ENCODE data around the gene ERC2. TPM values are rescaled to one million over a fixed set of nuclear protein-coding genes. Genes with fewer than 3 reads are reported as not detected.

The ERC2 gene
- total and polyA plus RNA-seq, 11 donors: 0.16 to 3.8 (median 1.6) TPM

GRCh38 chr3:56373386-56373785 lies 94.9 kb downstream of the ERC2 start:
- Histone ChIP-seq H3K36me3 (no peaks in the 10 kb centered on the region), H3K27ac (no peak overlapping the region), H3K27me3 (no peaks in the 10 kb centered on the region), H3K4me3 (no peak overlapping the region), H3K9me3 (peaks cover 0 to 25% (median 8%) of the 10 kb centered on the region in 12 donors), H3K4me1 (no peaks in the 10 kb centered on the region)
- ATAC-seq (no peak), DNase-seq (no peak)
- TF ChIP-seq CTCF (IDR thresholded peaks at IDR 0.05) (no peak), POLR2A (IDR thresholded peaks at IDR 0.05) (no peak)
- intact Hi-C loops (cut with DNase I): no loop called here
- WGBS, 4 donors: 59 to 84% (median 67%) methylated on average over 1 of the region's 1 CpG

GRCh38 chr3:56370991-56371775 lies 97.1 kb downstream of the ERC2 start:
- Histone ChIP-seq H3K27me3 (no peaks in the 10 kb centered on the region), H3K4me1 (no peaks in the 10 kb centered on the region), H3K4me3 (no peak overlapping the region), H3K9me3 (peaks cover 0 to 14% (median 6%) of the 10 kb centered on the region in 12 donors), H3K36me3 (no peaks in the 10 kb centered on the region), H3K27ac (no peak overlapping the region)
- WGBS, 4 donors: 66 to 81% (median 74%) methylated on average over 3 of the region's 3 CpGs
- DNase-seq: no peak
- no peak for TF ChIP-seq POLR2A (IDR thresholded peaks at IDR 0.05)
- no peak for TF ChIP-seq CTCF (IDR thresholded peaks at IDR 0.05)
- intact Hi-C loops (cut with DNase I): no loop called here
- ATAC-seq: peak in 1 of 4 donors; percentile 34

GRCh38 chr3:56369914-56370313 lies 98.4 kb downstream of the ERC2 start:
- intact Hi-C loops (cut with DNase I): no loop called here
- Histone ChIP-seq H3K4me3 (no peak overlapping the region), H3K4me1 (no peaks in the 10 kb centered on the region), H3K27ac (no peak overlapping the region), H3K36me3 (no peaks in the 10 kb centered on the region), H3K27me3 (no peaks in the 10 kb centered on the region), H3K9me3 (peaks cover 0 to under 1% (median 0%) of the 10 kb centered on the region in 12 donors)
- ATAC-seq (no peak), DNase-seq (no peak)
- no peak for TF ChIP-seq CTCF (IDR thresholded peaks at IDR 0.05)
- no peak for TF ChIP-seq POLR2A (IDR thresholded peaks at IDR 0.05)
- WGBS, 4 donors: 81 to 94% (median 93%) methylated on average over 3 of the region's 3 CpGs

GRCh38 chr3:56368846-56369245 lies 99.4 kb downstream of the ERC2 start:
- H3K27me3 ChIP-seq: no peaks in the 10 kb centered on the region
- DNase-seq: no peak
- H3K36me3 ChIP-seq: no peaks in the 10 kb centered on the region
- H3K27ac ChIP-seq: no peak overlapping the region
- ATAC-seq: no peak
- 64 to 75% (median 69%) methylated on average over 4 of the region's 4 CpGs for WGBS, 4 donors
- intact Hi-C loops (cut with DNase I): no loop called here
- H3K4me3 ChIP-seq: no peak overlapping the region
- H3K4me1 ChIP-seq: no peaks in the 10 kb centered on the region
- no peak for TF ChIP-seq POLR2A (IDR thresholded peaks at IDR 0.05)
- no peak for TF ChIP-seq CTCF (IDR thresholded peaks at IDR 0.05)
- no peaks in the 10 kb centered on the region for H3K9me3 ChIP-seq

Measured in heart left ventricle (tissue), 16 donors.